Endometrium (tissue), 2 donors: ENCODE data around the gene TCEA3.

Experiments used
- FAIRE-seq: peaks from 2 replicates; lab custom pipeline; 2012; peaks lifted over from hg19 to GRCh38; lab: Jason Lieb, UNC
- donor health status: control.
- donor health status: control.

The TCEA3 gene

DNA sequence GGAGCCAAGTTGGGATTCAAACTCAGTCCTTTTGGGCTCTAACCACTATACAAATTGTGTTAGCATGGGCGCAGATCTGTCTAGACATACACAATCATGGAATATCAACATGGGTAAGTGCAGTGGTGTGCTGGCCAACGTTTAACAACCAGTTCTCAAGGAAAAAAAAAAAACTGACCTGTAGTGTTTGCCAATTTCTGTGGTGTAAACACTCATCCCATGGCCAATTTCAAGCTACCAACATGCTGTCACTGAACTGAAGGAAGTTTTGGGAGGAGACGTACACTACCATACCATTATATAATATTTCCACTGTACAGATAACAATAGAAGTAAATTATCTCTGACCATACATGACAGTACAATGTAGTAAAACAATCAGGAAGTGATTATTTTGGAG, 3.2 kb downstream of the TCEA3 start:
- FAIRE-seq = no peak

DNA sequence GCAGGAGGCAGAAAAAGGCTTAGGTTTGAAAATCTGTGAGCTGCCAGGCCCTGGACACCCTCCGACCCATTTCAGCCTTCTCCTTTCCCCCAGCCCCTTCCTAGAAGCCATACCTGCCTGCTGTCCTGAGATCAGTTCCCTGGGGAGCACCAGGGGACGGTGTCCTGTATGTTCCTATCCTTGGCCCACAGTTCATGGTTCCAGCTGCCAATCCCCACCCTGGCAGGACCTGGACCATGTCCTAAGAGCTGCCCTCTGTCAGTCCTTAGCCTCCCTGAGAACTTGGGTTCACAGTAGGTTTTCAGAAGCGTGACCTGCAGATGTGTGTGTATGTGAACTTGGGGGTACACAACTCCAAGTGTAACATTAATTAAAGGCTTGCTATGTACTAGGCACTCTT, 3.8 kb downstream of the TCEA3 start:
- no peak for FAIRE-seq

DNA sequence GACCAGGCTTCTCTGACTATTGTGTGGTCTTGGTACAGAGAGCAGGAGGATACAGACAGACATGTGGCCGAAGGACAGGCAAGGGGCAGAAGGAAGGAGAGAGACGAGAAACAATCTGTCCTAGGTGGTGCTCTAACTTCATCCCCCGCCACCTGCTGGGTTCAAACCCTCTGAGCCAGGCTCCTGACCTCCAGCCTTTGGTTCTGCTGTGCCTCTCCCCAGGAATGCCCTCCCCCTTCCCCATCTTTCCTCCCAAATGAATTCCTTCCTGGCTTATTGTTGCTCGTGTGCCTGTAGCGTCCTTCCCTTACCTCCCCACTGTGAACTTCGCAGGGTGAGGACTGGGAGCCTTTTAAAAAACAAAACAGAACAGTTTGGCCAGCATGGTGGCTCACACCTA, 5.4 kb downstream of the TCEA3 start:
- no peak for FAIRE-seq

DNA sequence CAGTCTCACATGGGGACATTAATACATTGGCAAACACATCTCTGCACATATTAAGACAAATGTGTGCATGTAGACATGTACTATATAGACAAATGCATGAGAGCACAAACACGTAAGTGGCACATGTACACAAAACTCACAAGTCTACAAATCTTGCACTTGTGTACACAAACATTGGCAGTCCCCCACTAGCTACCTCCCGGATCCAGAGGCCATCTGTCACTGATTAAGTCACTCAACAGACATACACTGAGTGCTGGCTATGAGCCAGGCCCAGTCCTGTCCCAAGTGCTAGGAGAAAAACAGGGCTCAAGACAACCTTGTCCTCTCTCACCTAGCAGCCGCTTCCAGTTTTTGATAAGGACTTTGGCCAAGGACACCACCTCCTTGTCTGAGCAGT, 7.0 kb downstream of the TCEA3 start:
- FAIRE-seq = no peak

DNA sequence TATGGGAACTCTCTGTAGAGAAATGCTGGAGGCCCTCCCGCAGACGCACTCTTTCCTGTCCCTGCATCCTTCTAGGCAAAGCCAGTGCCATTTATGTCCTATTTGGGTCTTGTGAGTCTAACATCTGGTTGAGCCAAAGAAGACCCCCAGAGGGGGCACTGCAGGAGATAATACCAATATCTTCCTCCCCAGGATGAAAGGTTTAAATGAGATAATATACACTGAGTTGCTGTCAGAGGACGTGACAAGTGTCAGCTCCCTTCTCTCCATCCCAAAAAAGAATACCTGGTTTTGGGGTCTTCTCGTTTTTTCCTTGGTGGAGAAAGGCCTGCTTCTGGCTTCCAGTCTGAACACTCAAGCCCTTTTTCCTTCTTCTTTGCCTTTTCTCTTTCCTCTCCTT, 7.6 kb downstream of the TCEA3 start:
- no peak for FAIRE-seq

DNA sequence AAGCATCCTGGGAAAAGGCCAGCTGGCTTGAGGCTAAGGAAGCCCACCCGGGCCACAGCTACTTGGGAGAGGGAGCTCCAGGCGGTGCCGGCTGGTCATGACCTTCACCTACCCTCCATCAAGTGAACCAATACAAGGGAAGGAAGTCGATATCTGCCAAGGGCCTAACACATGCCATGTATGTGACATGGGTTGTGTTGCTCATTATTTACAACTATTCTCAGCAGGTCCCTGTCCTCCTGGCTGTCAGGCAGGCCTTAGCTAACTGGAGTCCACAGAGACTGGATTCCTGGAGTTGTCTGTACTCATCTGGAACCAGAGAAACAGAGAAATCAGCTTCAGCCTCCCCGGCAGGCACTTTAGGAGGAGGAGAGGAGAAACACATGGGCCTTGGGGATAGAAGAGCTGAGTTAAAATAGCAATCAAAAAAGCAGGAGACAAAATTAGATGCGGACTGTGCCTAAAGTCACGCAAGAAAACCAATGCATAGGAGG, 15.7 kb downstream of the TCEA3 start:
- FAIRE-seq = no peak

DNA sequence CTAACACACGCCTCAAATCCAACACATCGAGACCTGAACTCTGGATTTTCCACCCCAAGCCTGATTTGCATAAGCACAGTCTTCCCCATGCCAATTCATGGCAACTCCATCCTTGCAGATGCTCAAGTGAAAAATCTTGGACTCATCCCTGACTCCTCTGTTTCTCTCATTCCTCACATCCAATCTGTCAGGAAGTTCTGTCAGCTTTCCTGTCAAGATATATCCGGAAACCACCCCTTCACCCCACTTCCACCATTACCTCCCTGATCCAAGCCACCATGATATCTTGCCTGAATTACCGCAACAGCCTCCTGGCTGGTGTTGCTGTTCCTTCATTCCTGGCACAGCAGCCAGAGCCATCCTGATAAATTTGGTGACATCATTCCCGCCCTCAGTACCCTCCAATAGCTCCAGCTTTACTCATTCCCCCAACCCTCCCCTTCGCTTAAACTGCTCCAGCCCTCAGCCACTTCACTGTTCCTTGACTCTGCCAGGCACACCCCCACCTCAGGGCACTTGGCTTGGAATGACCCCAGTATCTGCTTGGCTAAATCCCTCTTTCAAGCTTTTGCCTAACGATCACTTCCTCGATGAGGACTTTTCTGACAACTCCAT, 17.4 kb downstream of the TCEA3 start:
- no peak for FAIRE-seq

DNA sequence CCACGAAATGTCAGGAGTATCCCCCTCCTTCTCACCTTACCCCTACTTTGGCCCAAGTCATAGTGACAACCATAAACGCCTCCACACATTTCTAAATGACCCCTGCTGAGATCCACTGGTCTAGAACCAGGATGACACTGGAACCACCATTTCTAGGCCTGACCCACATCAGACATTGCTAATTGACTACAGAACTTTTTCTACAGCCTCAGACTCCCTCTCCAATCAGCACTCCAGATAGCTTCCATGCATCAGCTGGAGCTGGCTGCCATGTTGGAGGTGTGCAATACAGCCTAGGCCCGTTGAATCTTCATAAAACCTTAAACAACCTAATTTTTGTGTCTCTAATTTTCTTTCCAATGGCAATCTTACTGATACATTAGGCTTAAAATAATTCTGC, 18.6 kb downstream of the TCEA3 start:
- FAIRE-seq = no peak

DNA sequence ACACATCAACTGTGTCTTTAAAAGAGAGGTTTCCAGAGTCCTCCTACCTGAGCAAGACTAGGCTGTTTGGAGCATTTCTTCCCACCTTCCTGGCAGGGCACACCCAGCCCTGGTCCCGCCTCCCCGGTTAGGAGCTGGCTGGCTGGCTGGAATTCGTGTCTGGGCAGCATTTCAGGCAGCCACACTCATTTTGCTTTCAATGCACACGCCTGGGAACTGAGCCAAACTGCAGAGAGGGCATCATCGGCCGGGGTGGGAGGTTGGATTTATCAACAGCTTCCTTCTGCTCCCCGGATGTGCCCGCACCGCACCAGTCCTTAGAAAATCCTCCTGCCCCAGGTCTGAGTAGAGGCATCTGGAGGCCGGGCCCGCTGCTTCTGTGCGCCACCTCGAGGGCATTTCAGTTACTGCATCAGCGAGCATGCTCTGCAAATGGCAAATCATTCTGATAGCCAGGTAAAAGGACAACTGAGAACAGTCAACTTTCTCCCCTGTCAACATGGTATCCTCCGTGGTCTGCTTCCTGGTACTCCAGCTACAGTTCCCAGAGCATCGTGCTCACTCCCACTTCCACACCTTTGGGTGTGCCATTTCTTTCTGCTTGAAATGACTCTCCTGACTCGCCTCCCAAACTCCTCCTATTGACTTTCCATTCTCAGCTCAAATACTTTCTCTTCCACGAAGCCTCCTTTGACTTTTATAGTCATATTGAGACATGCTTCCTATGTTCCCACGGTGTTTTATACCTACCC, 20.6 kb downstream of the TCEA3 start:
- peak; percentile 21 for FAIRE-seq

DNA sequence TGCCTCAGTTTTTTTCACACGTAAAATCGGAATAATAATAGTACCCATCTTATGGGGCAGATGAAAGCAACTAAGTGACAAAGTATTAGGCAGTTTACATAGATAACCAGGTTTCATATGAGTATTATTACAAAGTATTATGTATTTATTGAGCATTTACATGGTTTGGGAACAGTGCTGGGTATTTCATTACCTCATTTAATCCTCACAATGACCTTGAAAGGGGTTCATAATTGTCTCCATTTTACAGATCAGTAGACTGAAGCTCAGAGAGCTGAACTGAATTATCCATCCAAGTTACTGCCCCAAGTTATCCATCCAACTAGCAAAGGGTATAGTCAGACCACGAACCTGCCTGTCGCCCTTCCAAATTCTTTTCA, 21.2 kb downstream of the TCEA3 start:
- no peak for FAIRE-seq

DNA sequence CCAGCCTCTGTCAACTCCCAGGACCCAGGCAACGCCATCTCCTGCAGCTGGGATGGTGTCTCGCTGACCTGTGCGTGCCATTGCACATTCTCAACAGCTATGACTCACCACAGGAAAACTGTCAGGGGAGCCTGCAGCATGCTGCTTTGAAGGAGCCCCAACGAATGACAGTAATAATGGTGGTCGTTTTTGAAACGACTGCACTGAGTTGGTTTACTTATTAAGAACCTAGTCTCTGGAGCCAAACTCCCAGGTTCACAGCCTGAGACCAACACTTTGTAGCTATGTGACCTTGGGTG, 21.6 kb downstream of the TCEA3 start:
- no peak for FAIRE-seq

DNA sequence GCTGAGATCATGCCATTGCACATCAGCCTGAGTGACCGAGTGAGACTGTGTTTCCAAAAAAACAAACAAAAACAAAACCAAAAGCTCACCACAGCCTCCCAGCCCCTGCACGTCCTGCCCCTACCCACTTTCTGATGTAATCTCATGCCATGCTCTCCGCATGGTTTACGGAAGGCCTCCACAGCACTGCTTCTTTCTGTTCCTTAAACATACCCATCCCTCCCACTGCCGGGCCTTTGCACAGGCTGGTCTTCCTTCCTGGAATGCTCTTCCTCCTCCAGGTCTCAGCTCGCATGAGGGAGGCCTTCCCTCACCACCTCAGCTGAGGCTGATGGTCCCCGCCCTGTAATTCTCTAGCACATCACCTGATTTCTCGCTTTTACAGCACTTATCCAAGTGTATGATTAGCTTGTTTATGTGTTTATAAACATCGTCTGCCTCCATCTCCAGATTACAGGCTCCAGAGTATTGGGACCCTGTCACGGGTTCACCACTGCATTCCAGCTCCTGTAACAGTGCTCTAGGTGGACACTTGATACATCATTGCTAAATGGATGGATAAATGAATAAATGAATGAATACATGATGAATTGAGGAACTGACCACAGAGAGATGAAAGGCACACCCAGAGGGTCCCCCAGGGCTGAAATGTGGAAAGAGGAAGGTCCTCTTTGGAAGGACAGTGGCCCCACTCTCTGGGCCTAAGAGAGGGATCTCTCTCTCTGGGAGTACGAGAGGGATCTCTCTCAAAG, 22.1 kb downstream of the TCEA3 start:
- no peak for FAIRE-seq

DNA sequence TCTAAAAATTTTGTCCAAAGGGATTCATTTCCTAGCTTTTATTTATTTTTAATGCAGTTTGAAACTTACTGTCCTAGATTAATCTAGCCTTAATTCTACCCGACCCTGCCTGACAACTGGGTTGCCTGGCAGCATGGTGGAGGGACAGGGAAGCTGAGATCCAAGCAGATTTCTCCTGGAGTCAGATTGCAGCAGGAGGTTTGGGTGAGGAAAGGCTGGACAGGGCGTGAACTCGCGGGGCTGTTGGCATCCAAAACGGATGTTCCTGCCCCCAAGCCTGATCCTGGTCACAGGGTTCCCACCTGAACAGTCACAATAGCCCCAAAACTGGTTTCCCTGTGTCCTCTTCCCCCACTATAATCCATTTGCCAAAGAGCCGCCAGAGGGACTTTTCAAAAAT, 23.2 kb downstream of the TCEA3 start:
- FAIRE-seq = no peak

DNA sequence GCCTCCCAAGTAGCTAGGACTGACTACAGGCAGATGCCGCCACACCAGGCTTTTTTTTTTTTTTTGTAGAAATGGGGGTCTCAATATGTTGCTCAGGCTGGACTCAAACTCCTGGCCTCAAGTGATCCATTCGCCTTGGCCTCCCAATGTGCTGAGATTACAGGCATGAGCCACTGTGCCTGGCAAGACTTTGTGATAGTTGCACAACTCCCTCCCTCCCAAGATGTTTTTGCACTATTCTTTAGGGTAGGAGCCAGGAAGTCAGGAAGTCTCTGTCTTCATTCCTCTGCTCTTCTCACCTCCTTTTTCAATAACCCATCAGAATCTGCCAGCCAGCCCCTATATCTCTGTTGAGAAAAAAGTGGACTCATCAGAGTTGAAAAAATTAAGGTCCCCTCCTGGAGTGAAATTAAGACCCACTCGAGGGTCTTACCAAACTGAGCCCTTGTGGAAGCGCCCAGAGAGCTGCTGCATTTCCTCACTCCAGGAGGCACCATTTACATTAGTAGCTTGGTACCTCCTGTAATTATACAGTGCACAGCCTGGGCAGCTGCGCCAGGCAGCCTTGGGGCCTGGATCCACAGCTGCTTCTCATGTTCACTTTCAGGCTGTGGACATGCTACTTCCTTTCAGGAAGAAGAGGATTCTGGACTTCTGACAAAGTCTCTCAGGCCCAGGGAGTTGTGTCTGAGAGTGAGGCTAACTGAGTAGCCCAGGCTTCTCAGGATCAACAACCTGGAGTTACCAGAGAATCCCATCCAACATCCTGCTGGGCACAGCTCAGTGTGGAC, 24.0 kb downstream of the TCEA3 start:
- FAIRE-seq = no peak

DNA sequence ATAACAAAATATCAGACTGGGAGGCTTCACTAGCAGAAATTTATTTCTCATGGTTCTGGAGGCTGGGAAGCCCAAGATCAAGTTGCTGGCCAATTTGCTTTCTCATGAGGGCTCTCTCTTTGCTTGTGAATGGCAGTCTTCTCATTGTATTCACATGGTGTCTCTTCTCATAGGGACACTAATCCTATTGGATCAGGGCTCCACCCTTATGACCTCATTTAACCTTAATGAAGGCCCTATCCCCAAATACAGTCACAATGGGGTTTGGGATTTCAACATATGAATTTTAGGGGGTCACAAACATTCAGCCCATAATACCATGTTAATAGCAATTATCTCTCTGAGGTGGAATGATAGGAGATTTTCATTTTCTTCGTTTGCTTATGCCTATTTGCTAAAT, 25.3 kb downstream of the TCEA3 start:
- no peak for FAIRE-seq

DNA sequence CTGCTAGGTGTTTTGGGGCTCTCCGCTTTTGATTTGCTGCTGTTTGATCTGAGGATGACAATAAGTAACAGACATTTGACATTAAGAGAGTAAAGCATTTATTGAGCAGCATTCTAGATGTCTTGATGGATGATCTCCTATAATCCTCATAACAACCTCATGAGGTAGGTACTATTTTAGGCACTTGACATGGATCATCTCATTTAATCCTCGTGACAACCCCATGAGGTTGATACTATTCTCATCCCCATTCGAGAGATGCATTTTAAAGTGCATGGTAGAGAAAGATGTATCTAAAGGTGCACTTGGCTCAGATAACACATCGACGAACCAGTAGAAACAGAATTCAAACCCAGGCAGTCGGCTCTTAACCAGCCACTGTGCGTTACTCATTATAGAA, 26.6 kb downstream of the TCEA3 start:
- no peak for FAIRE-seq

DNA sequence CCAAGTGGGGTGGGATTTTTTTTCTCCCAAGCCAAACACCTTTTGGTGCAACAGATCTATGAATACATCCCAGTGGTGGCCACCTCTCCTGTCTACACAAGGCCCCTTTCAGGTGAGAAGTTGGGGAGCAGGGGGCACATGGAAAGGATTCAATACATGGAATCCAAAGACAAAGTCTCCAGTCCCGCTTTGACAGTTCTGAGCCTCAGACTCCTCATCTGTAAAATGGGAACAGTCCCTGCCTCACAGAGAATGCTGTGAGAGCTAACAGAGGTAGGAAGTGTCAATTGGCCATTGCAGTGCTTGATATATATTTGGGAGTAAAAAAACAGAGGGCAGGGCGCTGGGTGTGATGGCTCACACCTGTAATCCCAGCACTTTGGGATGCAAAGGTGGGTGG, 28.2 kb downstream of the TCEA3 start:
- no peak for FAIRE-seq

DNA sequence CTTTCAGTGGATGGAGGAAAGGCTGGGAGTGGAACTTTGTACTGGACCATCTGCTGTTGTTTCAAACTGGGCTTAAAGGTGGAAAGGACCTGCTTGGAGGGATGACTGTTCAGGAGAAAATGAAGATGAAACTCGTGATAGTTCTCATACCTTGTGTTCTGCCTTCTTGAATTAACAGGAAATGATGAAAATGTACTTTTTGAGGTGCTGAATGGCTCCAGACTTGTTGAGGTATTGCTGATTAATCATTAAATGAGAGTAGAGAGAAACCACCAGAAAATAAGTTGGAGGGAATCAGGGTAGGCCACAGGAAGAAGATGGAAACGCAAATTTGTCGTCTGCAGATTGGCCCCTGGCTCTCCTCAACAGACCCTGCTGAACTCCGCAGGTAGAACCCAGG, 28.7 kb downstream of the TCEA3 start:
- no peak for FAIRE-seq

DNA sequence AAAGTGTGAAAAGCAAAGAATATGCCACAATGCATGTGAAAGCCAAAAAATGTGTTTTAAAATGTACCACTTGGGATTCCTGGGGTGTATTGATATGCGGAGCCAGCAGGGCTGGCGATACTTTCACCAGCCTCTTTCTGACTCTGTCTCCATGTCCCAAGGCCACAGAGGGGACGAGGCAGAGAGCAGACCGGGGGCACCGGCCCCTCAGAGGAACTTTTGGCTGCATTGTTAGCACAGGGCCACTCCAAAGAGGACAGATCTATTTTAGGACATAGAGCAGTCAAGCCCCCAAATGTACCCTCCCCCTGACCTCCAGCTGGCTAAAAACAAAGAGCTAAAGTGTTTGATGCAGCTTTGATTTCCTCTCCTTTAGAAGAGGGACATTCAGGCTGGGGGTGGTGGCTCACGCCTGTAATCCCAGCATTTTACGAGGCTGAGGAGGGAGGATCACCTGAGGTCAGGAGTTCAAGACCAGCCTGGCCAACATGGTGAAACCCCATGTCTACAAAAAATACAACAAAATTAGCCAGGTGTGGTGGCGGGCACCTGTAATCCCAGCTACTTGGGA, 29.3 kb downstream of the TCEA3 start:
- FAIRE-seq = no peak

DNA sequence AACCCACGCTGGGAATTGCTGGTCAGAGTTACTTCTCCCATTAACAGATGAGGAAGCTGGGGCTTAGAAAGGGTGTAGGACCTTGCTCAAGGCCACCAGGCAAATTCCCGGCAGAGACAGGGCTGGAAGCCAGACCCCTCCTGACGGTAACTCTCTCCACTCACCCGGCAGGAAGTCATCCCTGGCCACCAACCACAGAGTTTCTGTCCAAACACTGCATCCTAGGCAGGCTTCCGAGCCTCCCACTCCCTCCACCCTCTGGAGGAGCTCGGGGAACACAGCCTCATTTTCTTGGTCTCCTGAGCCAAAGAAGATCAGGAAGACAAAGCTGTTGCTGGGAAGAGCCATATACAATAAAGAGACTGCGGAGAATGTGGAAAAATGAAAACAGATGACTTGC, 29.9 kb downstream of the TCEA3 start:
- FAIRE-seq = peak; percentile 61

DNA sequence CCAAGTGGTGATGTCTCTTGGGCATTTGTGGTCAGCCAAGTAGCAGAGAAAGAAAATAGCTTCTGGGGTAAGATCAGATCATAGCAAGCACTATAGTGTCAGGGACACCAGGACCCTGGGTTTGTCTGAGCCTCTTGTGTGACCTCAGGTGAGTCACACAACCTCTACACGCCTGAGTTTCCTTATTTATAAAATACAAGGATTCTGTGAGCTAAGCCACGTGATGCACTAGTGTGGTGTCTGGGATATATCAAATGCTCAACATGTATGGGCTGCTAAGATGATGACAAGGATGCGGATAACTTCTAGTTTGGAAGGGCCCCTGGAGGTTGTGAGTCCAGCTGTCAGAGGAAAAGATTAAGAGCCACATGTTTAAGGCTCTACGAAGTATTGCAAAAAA, 30.4 kb downstream of the TCEA3 start:
- FAIRE-seq = no peak

DNA sequence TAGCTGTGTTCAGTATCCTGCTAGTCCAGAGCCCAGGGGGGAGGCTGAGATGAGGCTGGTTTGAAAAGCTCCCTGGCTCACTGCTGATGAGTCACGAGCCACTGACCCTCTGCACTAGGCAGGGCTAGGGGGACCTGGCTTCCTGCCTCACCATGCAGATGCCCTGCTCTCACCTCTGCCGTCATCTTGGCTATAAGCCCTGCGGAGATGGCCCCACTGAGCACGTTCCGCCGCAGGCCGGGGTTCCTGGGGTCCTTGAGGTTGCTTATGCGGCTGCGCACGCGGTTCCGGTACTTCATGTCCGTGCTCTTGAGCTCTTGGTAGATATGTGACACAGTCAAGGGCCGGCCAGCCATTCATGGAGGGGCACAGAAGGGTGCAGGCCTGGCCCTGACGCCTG, 30.8 kb downstream of the TCEA3 start:
- no peak for FAIRE-seq
